Cardiac fibroblast (primary cell): ENCODE data around the gene AFTPH.

Source experiments
- DNase-seq, 2 donors: peaks; one replicate each; pipeline versions ENCODE4 v3.0.0 to v3.0.0-alpha.2; 2010; ENCODE audit warnings: low read depth in 2 of 2
- H3K4me3 ChIP-seq, 2 donors: replicated peaks in 1 of 2; 1 replicate in 1 of 2; 2 replicates in 1 of 2; pipeline ENCODE4 v1.5.1; 2011; ENCODE audit warnings: low read depth in 2 of 2, low read length in 2 of 2, mild to moderate bottlenecking in 2 of 2, moderate library complexity in 1 of 2
- TF ChIP-seq, protein P1 (sequence below): IDR thresholded peaks from one replicate; pipeline ENCODE4 v1.5.1; 2011; ENCODE audit warnings: low read depth, mild to moderate bottlenecking, low read length, inconsistent platforms

AFTPH gene

DNA sequence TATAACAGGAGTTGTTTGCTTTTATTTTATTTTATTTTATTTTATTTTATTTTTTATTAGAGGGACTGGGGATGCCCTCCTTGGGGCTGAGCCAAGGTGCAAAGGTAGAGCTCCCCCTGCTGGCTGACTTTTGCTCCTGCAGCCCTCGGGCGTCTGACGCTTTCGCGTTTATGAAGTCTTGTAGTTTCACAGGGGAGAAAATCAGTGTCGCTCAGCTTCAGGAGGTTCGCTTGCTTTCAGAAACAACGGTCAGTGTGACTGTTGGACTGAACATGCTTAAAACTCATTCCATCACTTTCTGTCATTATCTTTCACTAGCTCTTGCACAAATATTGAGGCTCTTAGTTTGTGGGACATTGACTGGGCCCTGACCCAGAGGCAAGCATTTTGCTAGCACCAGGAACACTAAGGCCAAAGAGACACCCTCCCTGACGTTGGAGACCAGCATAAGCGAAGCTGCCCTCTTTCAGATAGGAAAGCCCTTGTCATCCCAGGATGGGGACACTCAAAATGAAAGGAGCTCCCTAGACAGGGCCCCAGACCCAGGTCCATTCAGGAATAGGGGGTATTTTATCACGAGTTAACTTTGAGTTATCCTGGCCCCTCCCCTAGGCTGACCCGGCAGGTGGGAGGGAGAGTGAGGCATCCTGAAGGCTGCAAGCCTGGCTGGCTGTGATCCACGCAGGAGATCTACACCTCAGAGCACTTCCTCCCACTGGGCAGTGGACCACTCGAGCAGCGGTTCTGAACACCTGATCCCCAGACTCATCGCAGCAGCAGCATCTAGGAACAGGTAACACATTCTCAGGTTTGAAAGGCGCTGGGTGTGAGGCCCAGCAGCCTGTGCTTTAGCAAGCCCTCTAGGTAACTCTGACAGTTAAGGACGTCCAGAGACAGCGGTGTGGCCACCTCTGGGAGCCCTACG is 35.8 kb upstream of the AFTPH start:
- no peak overlapping the region for H3K4me3 ChIP-seq
- TF ChIP-seq, protein P1, sequence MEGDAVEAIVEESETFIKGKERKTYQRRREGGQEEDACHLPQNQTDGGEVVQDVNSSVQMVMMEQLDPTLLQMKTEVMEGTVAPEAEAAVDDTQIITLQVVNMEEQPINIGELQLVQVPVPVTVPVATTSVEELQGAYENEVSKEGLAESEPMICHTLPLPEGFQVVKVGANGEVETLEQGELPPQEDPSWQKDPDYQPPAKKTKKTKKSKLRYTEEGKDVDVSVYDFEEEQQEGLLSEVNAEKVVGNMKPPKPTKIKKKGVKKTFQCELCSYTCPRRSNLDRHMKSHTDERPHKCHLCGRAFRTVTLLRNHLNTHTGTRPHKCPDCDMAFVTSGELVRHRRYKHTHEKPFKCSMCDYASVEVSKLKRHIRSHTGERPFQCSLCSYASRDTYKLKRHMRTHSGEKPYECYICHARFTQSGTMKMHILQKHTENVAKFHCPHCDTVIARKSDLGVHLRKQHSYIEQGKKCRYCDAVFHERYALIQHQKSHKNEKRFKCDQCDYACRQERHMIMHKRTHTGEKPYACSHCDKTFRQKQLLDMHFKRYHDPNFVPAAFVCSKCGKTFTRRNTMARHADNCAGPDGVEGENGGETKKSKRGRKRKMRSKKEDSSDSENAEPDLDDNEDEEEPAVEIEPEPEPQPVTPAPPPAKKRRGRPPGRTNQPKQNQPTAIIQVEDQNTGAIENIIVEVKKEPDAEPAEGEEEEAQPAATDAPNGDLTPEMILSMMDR, result peak; percentile 93
- peak; percentile 70 to 78 for DNase-seq

DNA sequence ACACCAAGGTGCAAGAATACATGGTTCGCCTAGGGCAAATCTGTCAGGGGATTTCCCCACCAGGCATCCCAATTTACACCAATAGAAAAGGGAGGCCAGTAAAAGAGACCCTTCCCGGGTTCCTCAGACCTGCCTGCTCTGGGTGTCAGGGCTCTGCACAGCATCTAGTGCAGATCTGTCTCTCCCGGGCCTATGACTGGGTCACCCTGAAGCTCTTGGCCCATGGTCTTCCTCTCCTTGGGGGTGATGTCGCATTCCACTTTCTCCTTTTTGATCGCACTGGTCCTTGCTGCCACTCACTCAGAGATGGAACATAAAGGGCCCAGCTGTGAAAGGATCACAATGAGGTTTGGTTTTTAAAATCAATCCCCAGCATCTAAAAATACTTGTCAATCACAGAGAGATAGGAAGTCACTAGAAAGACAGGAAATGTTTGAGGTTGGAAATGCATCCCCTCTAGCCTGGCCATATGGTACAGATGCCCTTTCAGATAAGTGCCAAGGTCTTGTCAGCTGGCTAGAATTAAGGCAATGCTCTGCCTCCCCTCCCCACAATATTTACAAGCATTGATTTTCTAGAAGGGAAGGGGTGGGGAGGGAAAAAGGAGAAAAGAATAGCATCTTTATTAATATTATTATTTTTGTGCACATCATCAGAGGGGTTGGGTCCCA is 34.9 kb upstream of the AFTPH start:
- H3K4me3 ChIP-seq, result no peak overlapping the region
- TF ChIP-seq, protein P1, result no peak
- no peak for DNase-seq

DNA sequence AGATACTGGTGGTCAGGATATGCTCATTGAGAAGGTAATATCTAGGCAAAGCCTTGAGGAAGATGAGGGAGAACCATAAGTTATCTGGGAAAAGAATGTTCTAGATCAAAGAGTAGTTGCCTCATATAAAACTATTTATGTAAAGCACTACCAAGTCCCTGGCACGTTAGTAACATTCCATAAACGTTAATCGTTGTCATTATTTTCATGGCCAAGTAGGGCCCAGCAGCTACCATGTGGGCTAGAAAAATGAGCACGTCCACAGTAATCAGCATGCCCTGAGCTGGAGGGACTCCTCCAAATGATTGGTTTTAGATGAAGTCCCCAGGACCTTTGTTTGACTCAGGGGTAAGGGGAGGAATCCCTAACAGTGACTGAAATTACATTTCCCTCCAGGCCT is 32.7 kb upstream of the AFTPH start:
- TF ChIP-seq, protein P1, result no peak
- peak; percentile 29 to 67 for DNase-seq
- H3K4me3 ChIP-seq, result no peak overlapping the region

DNA sequence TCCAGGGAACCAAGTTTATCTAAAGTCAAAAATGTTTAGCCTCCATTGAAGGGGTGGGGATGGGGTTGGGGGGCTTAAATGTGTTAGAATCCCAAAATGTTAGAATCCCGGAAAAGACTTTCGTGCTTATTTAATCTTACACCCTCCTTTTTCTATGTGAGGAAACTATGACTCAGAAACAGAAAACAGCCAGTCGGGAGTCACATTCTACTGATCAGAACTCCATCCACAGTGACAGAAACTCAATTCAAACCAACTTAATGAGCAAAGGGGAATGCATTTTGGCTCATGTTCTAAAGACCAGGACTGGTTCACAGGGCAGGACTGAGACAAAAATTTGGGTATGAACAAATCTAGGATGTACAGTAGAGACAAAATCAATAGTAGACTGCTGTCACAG is 31.9 kb upstream of the AFTPH start:
- H3K4me3 ChIP-seq, result no peak overlapping the region
- peak in 1 of 2 donors; percentile 12 for DNase-seq
- TF ChIP-seq, protein P1, result no peak

DNA sequence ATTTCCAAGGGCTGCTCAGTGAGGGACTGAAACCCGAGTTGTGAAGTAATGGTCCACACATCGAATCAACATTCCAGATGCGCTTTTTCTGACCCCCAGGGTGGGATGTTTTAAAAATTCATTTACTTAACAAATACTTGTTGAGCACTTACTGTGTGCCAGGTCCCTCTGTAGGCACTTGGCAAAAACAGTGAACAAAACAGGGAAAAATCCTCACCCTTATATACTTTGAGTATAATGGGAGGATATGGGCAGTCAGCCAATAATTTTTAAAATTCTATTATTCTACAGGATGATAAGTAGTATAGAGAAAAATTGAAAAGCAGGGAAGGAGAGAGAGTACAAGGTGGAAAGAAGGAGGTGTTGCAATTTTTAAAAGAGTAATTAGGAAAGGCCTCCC is 31.3 kb upstream of the AFTPH start:
- H3K4me3 ChIP-seq, result no peak overlapping the region
- no peak for DNase-seq
- TF ChIP-seq, protein P1, result no peak

DNA sequence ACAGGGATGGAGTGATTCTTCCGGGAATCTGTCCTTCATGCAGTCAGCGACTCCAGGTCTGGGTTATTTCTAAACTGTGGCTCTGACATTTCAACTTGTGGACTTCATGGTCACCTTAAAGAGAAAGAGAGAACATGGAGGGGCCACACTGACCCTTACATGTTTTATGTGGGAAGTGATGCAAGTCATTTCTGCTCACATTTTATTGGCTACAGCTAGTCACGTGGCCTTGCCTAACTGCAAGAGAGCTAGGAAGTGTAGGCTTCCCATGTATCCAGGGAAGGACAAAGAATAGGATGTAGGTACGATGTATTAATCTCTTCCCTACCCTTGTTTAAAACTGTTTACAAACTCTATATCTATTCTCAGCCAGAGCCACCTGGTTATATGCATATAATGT is 30.3 kb upstream of the AFTPH start:
- TF ChIP-seq, protein P1, result no peak
- DNase-seq, result no peak

More for the DNA sequence above, 30.3 kb upstream of the AFTPH start:
- no peak overlapping the region for H3K4me3 ChIP-seq
